ENCODE data around the gene PRKN. TPM values are rescaled to one million over a fixed set of nuclear protein-coding genes. Genes with fewer than 3 reads are reported as not detected.
"Not testable (repeated sequence)": the region's sequence is repeated elsewhere in the genome, so short reads cannot be mapped to it uniquely, and the experiment has no call there.

Gene PRKN
- total and polyA plus RNA-seq, 10 donors = 0.23 to 14.1 (median 7.0) TPM

GRCh38 chr6:161313940-161314509 is 1413.5 kb downstream of the PRKN start:
- TF ChIP-seq POLR2A (IDR thresholded peaks at IDR 0.05) (no peak), POLR2AphosphoS5 (IDR thresholded peaks at IDR 0.05) (no peak), CTCF (IDR thresholded peaks at IDR 0.05 in 8 of 11, conservative IDR thresholded peaks at IDR 0.05 in 3 of 11) (no peak)
- 88 to 92% (median 89%) methylated on average over 6 of the region's 6 CpGs for WGBS, 5 donors
- Histone ChIP-seq H3K27ac (no peak overlapping the region), H3K9me3 (peaks cover 0 to 12% (median 6%) of the 10 kb centered on the region in 8 donors), H3K36me3 (no peaks in the 10 kb centered on the region), H3K4me3 (no peak overlapping the region), H3K27me3 (replicated peaks in 1 of 7) (no peaks in the 10 kb centered on the region), H3K4me1 (no peaks in the 10 kb centered on the region)
- no peak for DNase-seq
- intact Hi-C loops (cut with DNase I; ENCODE audit: low total_unique reads) = no loop called here

- H3K4me3 ChIP-seq; H3K4me1 ChIP-seq; DNase-seq; intact Hi-C loops (cut with DNase I; ENCODE audit: low total_unique reads); H3K27ac ChIP-seq; H3K27me3 ChIP-seq (replicated peaks in 1 of 7); H3K36me3 ChIP-seq: not testable (repeated sequence)
- H3K9me3 ChIP-seq = peaks cover 0 to 12% (median 6%) of the 10 kb centered on the region in 8 donors
- 56 to 67% (median 64%) methylated on average over 3 of the region's 3 CpGs for WGBS, 5 donors
These were observed 1414.1 kb downstream of the PRKN start for GRCh38 chr6:161313475-161313874.

GRCh38 chr6:161309774-161310173 is 1417.8 kb downstream of the PRKN start:
- WGBS, 5 donors = 79 to 85% (median 83%) methylated on average over 7 of the region's 7 CpGs

GRCh38 chr6:161308075-161308655 is 1419.4 kb downstream of the PRKN start:
- 71 to 89% (median 85%) methylated on average over 9 to 10 of the region's 10 CpGs for WGBS, 5 donors
- intact Hi-C loops (cut with DNase I; ENCODE audit: low total_unique reads) = no loop called here
- TF ChIP-seq POLR2AphosphoS5 (IDR thresholded peaks at IDR 0.05) = no peak
- TF ChIP-seq CTCF (IDR thresholded peaks at IDR 0.05 in 8 of 11, conservative IDR thresholded peaks at IDR 0.05 in 3 of 11) = no peak
- no peak for TF ChIP-seq POLR2A (IDR thresholded peaks at IDR 0.05)

More at GRCh38 chr6:161309774-161310173, 1417.8 kb downstream of the PRKN start:
- intact Hi-C loops (cut with DNase I; ENCODE audit: low total_unique reads); H3K4me3 ChIP-seq; H3K36me3 ChIP-seq; H3K27ac ChIP-seq; DNase-seq; H3K27me3 ChIP-seq (replicated peaks in 1 of 7); H3K9me3 ChIP-seq; H3K4me1 ChIP-seq: not testable (repeated sequence)

GRCh38 chr6:161305860-161306259 is 1421.7 kb downstream of the PRKN start:
- no peaks in the 10 kb centered on the region for H3K9me3 ChIP-seq
- no peaks in the 10 kb centered on the region for H3K36me3 ChIP-seq
- DNase-seq = no peak
- TF ChIP-seq POLR2A (IDR thresholded peaks at IDR 0.05) = no peak
- no peak for TF ChIP-seq CTCF (IDR thresholded peaks at IDR 0.05 in 8 of 11, conservative IDR thresholded peaks at IDR 0.05 in 3 of 11)
- no peak for TF ChIP-seq POLR2AphosphoS5 (IDR thresholded peaks at IDR 0.05)
- H3K27me3 ChIP-seq (replicated peaks in 1 of 7) = no peaks in the 10 kb centered on the region
- no peak overlapping the region for H3K27ac ChIP-seq
- no peak overlapping the region for H3K4me3 ChIP-seq
- whole genome bisulfite sequencing, 5 donors = 54 to 72% (median 70%) methylated on average over 4 of the region's 4 CpGs
- no peaks in the 10 kb centered on the region for H3K4me1 ChIP-seq
- intact Hi-C loops (cut with DNase I; ENCODE audit: low total_unique reads) = no loop called here

More at GRCh38 chr6:161308075-161308655, 1419.4 kb downstream of the PRKN start:
- Histone ChIP-seq H3K27me3 (replicated peaks in 1 of 7) (no peaks in the 10 kb centered on the region), H3K4me3 (no peak overlapping the region), H3K4me1 (no peaks in the 10 kb centered on the region), H3K36me3 (no peaks in the 10 kb centered on the region), H3K9me3 (no peaks in the 10 kb centered on the region), H3K27ac (no peak overlapping the region)
- DNase-seq = no peak
